ENCODE data around the gene PARPBP. TPM values are rescaled to one million over a fixed set of nuclear protein-coding genes. Genes with fewer than 3 reads are reported as not detected.
"Not testable (repeated sequence)": the region's sequence is repeated elsewhere in the genome, so short reads cannot be mapped to it uniquely, and the experiment has no call there.

PARPBP gene
- total RNA-seq, 5 donors from 2014 or later (not counting 1 experiment from before 2014, with no cell fraction given), result 1.7 to 3.8 (median 1.8) TPM

- H3K27ac ChIP-seq (ENCODE audit: low read length); POLR2A ChIA-PET; H3K27me3 ChIP-seq (replicated peaks in 1 of 2; ENCODE audit: control insufficient read depth in 2 of 2, extremely low read depth in 1 of 2, insufficient read depth in 2 of 2, low read length in 1 of 2); H3K4me1 Mint-ChIP-seq; H3K9me3 ChIP-seq; H3K27ac Mint-ChIP-seq; ATAC-seq (replicated peaks in 1 of 4); H3K4me3 Mint-ChIP-seq; H3K36me3 Mint-ChIP-seq; CTCF ChIA-PET; H3K36me3 ChIP-seq (ENCODE audit: control insufficient read depth in 2 of 2, extremely low read depth in 1 of 2, insufficient read depth in 1 of 2, low read length in 1 of 2); DNase-seq; H3K9me3 Mint-ChIP-seq; H3K27me3 Mint-ChIP-seq; H3K4me1 ChIP-seq (ENCODE audit: control insufficient read depth in 1 of 2, extremely low read depth in 1 of 2, insufficient read depth in 2 of 2, low read length in 2 of 2); H3K4me3 ChIP-seq (ENCODE audit: control insufficient read depth in 1 of 2, extremely low read depth in 1 of 2, low read length in 1 of 2): not testable (repeated sequence)
- 100% methylated on average over 2 of the region's 8 CpGs for WGBS (ENCODE audit: insufficient coverage)
These were observed 17.6 kb downstream of the PARPBP start for GRCh38 chr12:102137619-102138018.

- H3K27ac ChIP-seq (ENCODE audit: low read length); H3K9me3 Mint-ChIP-seq; POLR2A ChIA-PET; CTCF ChIA-PET; H3K4me3 ChIP-seq (ENCODE audit: control insufficient read depth in 1 of 2, extremely low read depth in 1 of 2, low read length in 1 of 2); H3K27me3 ChIP-seq (replicated peaks in 1 of 2; ENCODE audit: control insufficient read depth in 2 of 2, extremely low read depth in 1 of 2, insufficient read depth in 2 of 2, low read length in 1 of 2); H3K9me3 ChIP-seq; H3K27me3 Mint-ChIP-seq; H3K4me1 ChIP-seq (ENCODE audit: control insufficient read depth in 1 of 2, extremely low read depth in 1 of 2, insufficient read depth in 2 of 2, low read length in 2 of 2); ATAC-seq (replicated peaks in 1 of 4); H3K36me3 ChIP-seq (ENCODE audit: control insufficient read depth in 2 of 2, extremely low read depth in 1 of 2, insufficient read depth in 1 of 2, low read length in 1 of 2); H3K36me3 Mint-ChIP-seq: not testable (repeated sequence)
- 85% methylated on average over 7 of the region's 11 CpGs for WGBS (ENCODE audit: insufficient coverage)
- H3K27ac Mint-ChIP-seq, result peak overlapping the region in 1 of 2 donors; percentile 34
- peaks cover 10 to 13% (median 11%) of the 10 kb centered on the region in 3 donors for H3K4me1 Mint-ChIP-seq
- DNase-seq, result peak in 15 of 35 experiments; percentile 2 to 27 (median 9)
- peak overlapping the region in 1 of 3 donors; percentile 40 for H3K4me3 Mint-ChIP-seq
These were observed 22.9 kb downstream of the PARPBP start for GRCh38 chr12:102142866-102143373.

GRCh38 chr12:102144221-102144620 lies 24.2 kb downstream of the PARPBP start:
- H3K4me3 Mint-ChIP-seq, result no peak overlapping the region
- no peak for DNase-seq
- H3K9me3 ChIP-seq, result no peaks in the 10 kb centered on the region
- no peaks in the 10 kb centered on the region for H3K27me3 Mint-ChIP-seq
- ChIA-PET POLR2A (no interaction called here), CTCF (no interaction called here)
- H3K4me3 ChIP-seq (ENCODE audit: control insufficient read depth in 1 of 2, extremely low read depth in 1 of 2, low read length in 1 of 2), result no peak overlapping the region
- H3K9me3 Mint-ChIP-seq, result no peaks in the 10 kb centered on the region
- no CpG with 5 or more reads among the region's 1 CpG for WGBS (ENCODE audit: insufficient coverage)
- no peak overlapping the region for H3K27ac ChIP-seq (ENCODE audit: low read length)
- no peaks in the 10 kb centered on the region for H3K27me3 ChIP-seq (replicated peaks in 1 of 2; ENCODE audit: control insufficient read depth in 2 of 2, extremely low read depth in 1 of 2, insufficient read depth in 2 of 2, low read length in 1 of 2)
- H3K36me3 ChIP-seq (ENCODE audit: control insufficient read depth in 2 of 2, extremely low read depth in 1 of 2, insufficient read depth in 1 of 2, low read length in 1 of 2), result no peaks in the 10 kb centered on the region
- H3K4me1 ChIP-seq (ENCODE audit: control insufficient read depth in 1 of 2, extremely low read depth in 1 of 2, insufficient read depth in 2 of 2, low read length in 2 of 2), result peaks cover 0 to 6% of the 10 kb centered on the region in 2 experiments
- no peak for ATAC-seq (replicated peaks in 1 of 4)
- peaks cover 3% of the 10 kb centered on the region for H3K36me3 Mint-ChIP-seq
- H3K4me1 Mint-ChIP-seq, result peaks cover 10 to 13% (median 11%) of the 10 kb centered on the region in 3 donors
- no peak overlapping the region for H3K27ac Mint-ChIP-seq

GRCh38 chr12:102147062-102147587 lies 27.1 kb downstream of the PARPBP start:
- H3K9me3 ChIP-seq, POLR2A ChIA-PET: not testable (repeated sequence)
- peaks cover 10 to 13% (median 10%) of the 10 kb centered on the region in 3 donors for H3K4me1 Mint-ChIP-seq

GRCh38 chr12:102155206-102155605 lies 35.2 kb downstream of the PARPBP start:
- not testable (repeated sequence) for H3K9me3 Mint-ChIP-seq; H3K4me1 Mint-ChIP-seq; H3K4me3 ChIP-seq (ENCODE audit: control insufficient read depth in 1 of 2, extremely low read depth in 1 of 2, low read length in 1 of 2); ATAC-seq (replicated peaks in 1 of 4); H3K27ac ChIP-seq (ENCODE audit: low read length); DNase-seq; H3K27me3 ChIP-seq (replicated peaks in 1 of 2; ENCODE audit: control insufficient read depth in 2 of 2, extremely low read depth in 1 of 2, insufficient read depth in 2 of 2, low read length in 1 of 2); H3K36me3 ChIP-seq (ENCODE audit: control insufficient read depth in 2 of 2, extremely low read depth in 1 of 2, insufficient read depth in 1 of 2, low read length in 1 of 2); H3K4me3 Mint-ChIP-seq; H3K9me3 ChIP-seq; H3K36me3 Mint-ChIP-seq; H3K27me3 Mint-ChIP-seq; H3K27ac Mint-ChIP-seq; H3K4me1 ChIP-seq (ENCODE audit: control insufficient read depth in 1 of 2, extremely low read depth in 1 of 2, insufficient read depth in 2 of 2, low read length in 2 of 2)
- ChIA-PET POLR2A (interaction anchor here in 1 of 2 donors (0.6 kb wide), 1 partner anchor 1830 kb away, joined by 3 read pairs; no protein-coding TSS in a partner anchor), CTCF (interaction anchor here (0.5 to 1.1 kb wide), 2 partner anchors 9 to 359 kb away, joined by 3 to 4 read pairs; no protein-coding TSS in a partner anchor)
- 100% methylated on average over 1 of the region's 3 CpGs for WGBS (ENCODE audit: insufficient coverage)

More at GRCh38 chr12:102147062-102147587, 27.1 kb downstream of the PARPBP start:
- H3K27ac ChIP-seq (ENCODE audit: low read length); H3K4me3 ChIP-seq (ENCODE audit: control insufficient read depth in 1 of 2, extremely low read depth in 1 of 2, low read length in 1 of 2); H3K9me3 Mint-ChIP-seq; H3K36me3 ChIP-seq (ENCODE audit: control insufficient read depth in 2 of 2, extremely low read depth in 1 of 2, insufficient read depth in 1 of 2, low read length in 1 of 2); H3K27me3 Mint-ChIP-seq; H3K4me1 ChIP-seq (ENCODE audit: control insufficient read depth in 1 of 2, extremely low read depth in 1 of 2, insufficient read depth in 2 of 2, low read length in 2 of 2); H3K4me3 Mint-ChIP-seq; H3K27ac Mint-ChIP-seq; H3K36me3 Mint-ChIP-seq; CTCF ChIA-PET; DNase-seq; H3K27me3 ChIP-seq (replicated peaks in 1 of 2; ENCODE audit: control insufficient read depth in 2 of 2, extremely low read depth in 1 of 2, insufficient read depth in 2 of 2, low read length in 1 of 2); ATAC-seq (replicated peaks in 1 of 4): not testable (repeated sequence)
- no CpG with 5 or more reads among the region's 4 CpGs for WGBS (ENCODE audit: insufficient coverage)

GRCh38 chr12:102163383-102163782 lies 43.4 kb downstream of the PARPBP start:
- Mint-ChIP-seq H3K4me3 (no peak overlapping the region), H3K27ac (no peak overlapping the region), H3K27me3 (no peaks in the 10 kb centered on the region), H3K4me1 (no peaks in the 10 kb centered on the region), H3K9me3 (no peaks in the 10 kb centered on the region), H3K36me3 (no peaks in the 10 kb centered on the region)
- no CpG with 5 or more reads among the region's 1 CpG for WGBS (ENCODE audit: insufficient coverage)
- ATAC-seq (replicated peaks in 1 of 4) (no peak), DNase-seq (no peak)
- Histone ChIP-seq H3K9me3 (no peaks in the 10 kb centered on the region), H3K27me3 (replicated peaks in 1 of 2; ENCODE audit: control insufficient read depth in 2 of 2, extremely low read depth in 1 of 2, insufficient read depth in 2 of 2, low read length in 1 of 2) (no peaks in the 10 kb centered on the region), H3K36me3 (ENCODE audit: control insufficient read depth in 2 of 2, extremely low read depth in 1 of 2, insufficient read depth in 1 of 2, low read length in 1 of 2) (no peaks in the 10 kb centered on the region), H3K4me3 (ENCODE audit: control insufficient read depth in 1 of 2, extremely low read depth in 1 of 2, low read length in 1 of 2) (no peak overlapping the region), H3K4me1 (ENCODE audit: control insufficient read depth in 1 of 2, extremely low read depth in 1 of 2, insufficient read depth in 2 of 2, low read length in 2 of 2) (no peaks in the 10 kb centered on the region), H3K27ac (ENCODE audit: low read length) (no peak overlapping the region)
- CTCF ChIA-PET, result interaction anchor here in 1 of 2 donors (0.6 kb wide), 1 partner anchor 11 kb away, joined by 3 read pairs; no protein-coding TSS in a partner anchor
- POLR2A ChIA-PET, result no interaction called here
